SK-MEL-5 (cell line): Measurements from ENCODE around the gene SIAH2. TPM values are rescaled to one million over a fixed set of nuclear protein-coding genes. Genes with fewer than 3 reads are reported as not detected.

Source experiments
- DNase-seq: peaks from one replicate; pipeline ENCODE4 v3.0.0-alpha.2; 2016; ENCODE audit warnings: low read depth, low spot score
- in situ Hi-C: cut with HindIII; loops from 2 replicates; pipeline ENCODE4 v1.10.0; 2016; ENCODE audit warnings: low sequenced_read_pairs, high pct_unique_total_duplicates, low pct_unique_long_range_greater_than_20kb
- total RNA-seq: library from RNA; depleted of rRNA; stranded (reverse); fragments of >200 nt; shearing (Covaris generic); gene quantifications from 2 replicates; pipeline ENCODE4 v1.2.3, GENCODE V29; 2014

SIAH2 gene
- total RNA-seq, 1 experiment from 2014 or later: 22.1 TPM

DNA sequence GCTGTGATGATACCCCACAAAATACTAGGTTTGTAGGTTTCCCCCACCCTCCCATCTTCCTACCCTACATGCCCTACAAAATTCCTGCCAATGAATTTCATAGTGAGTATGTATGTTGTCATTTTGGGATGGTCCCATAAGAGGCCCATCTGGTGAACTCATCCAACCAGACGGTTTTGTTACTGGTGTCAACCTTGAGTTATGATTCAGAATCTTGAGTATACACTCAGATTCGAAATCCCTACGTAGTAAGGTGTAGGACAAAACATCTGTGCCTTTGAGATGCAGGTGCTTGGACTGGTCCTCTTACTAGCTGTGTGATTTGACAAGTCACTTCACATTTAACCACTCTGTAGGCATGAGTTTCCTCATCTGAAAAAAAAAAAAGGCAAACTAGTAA, 3.6 kb downstream of the SIAH2 start:
- no peak for DNase-seq
- in situ Hi-C loops: no loop called here

DNA sequence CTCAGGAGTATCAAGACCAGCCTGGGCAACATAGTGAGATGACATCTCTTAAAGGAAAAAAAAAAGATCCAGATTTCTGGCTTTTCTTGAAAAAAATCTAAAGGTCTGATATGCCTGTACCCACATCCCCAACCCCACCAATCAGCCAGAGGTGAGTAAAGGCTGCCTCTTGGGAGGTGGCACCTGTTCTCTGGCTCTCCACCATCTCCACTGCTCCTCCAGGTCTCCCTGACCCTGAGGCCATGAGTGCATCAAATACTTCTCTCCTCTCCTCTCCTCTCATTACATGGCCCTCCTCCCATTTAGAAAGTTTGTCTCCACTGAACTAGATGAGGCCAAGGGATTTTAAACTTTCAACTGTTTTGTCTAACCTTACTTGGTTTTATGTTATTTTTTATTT, 5.2 kb downstream of the SIAH2 start:
- in situ Hi-C loops: no loop called here
- no peak for DNase-seq

DNA sequence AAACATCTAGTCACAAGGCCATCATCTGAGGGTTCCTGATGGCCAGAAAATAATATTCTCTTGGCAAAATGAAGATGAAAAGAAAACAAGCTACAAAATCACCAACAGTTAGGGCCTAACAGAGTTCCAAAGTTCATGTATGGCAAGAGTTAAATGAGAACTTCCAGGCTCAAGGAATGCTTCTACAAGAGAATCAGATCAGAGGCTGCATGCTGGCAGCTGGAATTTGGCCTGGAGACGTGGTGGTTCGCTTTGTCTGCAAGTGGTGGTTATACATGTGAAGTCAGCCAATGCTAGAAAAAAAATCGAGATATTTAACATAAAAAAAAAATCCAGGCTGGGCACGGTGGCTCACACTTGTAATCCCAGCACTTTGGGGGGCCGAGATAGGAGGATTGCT, 5.6 kb downstream of the SIAH2 start:
- no peak for DNase-seq
- in situ Hi-C loops: no loop called here

DNA sequence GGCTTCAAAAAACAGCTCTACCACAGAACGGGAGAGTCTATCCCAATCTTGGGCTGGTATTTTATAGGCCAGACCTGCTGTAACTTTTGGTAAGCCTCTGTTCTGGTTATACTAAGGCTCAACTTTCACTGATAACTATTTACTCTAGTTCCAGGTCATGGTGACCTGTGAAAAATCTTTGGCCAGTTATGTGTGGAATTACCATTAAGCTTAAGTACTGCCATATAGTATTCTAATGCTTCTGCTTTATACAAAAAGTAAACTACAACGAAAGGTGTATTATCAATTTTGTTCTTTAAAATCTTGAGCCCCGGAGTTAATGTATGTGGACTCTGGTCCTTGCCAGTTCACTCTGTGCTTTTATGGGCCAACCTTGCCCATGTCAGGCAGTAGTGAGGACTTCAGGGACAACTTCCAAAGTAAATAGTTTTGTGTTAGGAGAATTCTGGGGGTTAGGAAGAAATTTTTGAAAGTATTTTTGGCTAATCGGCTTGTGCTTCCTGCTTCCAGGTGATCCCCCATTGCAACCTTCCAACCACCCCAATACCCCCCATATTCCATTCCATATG, 6.4 kb downstream of the SIAH2 start:
- in situ Hi-C loops: no loop called here
- no peak for DNase-seq

DNA sequence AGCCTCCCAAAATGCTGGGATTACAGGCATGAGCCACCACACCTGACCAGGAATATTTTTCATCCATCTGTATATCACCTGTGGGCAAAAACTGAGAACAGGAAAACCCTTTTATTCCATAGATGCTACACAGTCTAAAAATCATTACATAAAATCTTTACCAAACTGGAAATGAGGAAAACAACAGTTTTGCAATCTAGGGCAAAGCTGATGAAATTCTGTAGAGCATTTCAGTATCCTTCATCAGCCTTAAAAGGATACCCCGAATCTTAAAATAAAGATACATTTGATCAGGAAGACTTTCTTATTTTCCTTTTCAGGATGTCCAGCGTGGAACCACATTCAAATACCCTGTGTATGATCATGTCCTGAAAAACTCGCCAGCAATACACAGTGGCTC, 7.1 kb downstream of the SIAH2 start:
- no peak for DNase-seq

DNA sequence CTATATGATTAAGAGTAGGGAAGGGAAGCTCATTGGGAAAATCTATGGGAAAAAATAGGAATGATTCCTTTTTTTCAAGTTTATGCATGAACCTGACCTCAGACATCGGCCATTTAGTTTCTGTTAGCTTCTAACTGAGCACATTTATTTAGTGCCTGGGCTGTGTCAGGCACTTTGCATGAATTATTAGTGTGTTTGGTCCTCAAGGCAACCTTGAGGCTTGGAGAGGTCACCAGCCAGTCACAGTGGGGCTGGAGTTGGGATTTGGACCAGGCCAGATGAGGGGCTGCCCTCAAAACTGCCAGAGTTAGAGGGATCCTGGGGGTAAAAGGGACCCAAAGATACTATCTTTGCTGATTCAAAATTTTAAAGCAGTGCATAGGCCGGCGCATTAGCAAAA, 8.1 kb downstream of the SIAH2 start:
- in situ Hi-C loops: no loop called here
- no peak for DNase-seq

More for the DNA sequence above, 7.1 kb downstream of the SIAH2 start:
- in situ Hi-C loops: no loop called here

DNA sequence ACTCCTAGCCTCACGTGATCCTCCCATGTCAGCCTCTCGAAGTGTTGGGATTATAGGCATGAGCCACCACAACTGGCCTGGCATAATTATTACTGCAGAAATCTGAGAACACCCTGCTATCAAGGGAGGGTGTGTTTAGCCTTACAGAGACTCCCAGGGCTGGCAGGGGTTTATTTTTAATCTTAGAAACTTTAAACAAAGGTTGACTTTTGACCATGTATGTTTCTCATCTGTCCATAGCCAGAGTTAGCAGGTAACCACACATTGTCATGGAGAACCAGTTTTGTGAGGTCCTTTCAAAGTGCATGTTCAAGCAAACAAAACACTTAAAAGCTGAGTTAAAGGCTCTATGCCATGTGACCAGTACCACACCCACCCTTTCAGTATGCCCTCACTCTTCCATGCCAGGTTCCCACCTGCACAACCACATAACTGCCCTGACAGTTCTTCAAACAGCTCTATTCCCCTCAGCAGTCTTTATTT, 11.1 kb downstream of the SIAH2 start:
- in situ Hi-C loops: no loop called here

DNA sequence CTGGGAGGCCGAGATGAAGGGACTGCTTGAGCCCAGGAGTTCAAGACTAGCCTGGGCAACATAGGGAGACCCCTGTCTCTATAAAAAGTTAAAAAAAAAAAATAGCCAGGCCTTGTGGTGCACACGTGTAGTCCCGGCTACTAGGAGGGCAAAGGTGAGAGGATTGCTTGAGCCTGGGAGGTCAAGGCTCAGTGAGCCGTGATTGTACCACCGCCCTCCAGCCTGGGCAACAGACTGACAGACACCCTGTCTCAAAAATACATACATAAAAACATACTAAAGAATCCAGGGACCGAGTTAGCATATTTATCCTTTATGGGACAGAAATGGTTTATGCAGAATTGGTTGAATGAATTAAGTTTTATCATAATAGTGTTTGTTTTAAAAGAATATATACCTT, 13.7 kb downstream of the SIAH2 start:
- in situ Hi-C loops: no loop called here
- DNase-seq: no peak

More for the DNA sequence above, 11.1 kb downstream of the SIAH2 start:
- no peak for DNase-seq

DNA sequence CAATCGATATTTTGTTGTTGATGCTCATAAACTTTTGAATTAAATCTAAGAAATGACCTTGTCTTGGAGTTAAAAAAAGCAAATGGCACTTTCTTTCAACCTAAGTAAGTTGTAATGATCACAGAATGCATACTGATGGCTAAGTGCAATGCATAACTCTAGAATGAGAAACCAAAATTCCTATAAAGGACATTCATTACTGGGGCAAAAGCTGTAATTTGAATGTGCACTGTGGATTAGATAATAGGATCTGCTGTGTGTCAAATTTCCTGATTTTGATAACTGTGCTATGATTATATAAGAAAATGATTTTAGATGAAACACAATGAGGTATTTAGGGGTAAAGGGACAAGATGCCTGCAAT, 14.3 kb downstream of the SIAH2 start:
- DNase-seq: no peak
- in situ Hi-C loops: no loop called here

DNA sequence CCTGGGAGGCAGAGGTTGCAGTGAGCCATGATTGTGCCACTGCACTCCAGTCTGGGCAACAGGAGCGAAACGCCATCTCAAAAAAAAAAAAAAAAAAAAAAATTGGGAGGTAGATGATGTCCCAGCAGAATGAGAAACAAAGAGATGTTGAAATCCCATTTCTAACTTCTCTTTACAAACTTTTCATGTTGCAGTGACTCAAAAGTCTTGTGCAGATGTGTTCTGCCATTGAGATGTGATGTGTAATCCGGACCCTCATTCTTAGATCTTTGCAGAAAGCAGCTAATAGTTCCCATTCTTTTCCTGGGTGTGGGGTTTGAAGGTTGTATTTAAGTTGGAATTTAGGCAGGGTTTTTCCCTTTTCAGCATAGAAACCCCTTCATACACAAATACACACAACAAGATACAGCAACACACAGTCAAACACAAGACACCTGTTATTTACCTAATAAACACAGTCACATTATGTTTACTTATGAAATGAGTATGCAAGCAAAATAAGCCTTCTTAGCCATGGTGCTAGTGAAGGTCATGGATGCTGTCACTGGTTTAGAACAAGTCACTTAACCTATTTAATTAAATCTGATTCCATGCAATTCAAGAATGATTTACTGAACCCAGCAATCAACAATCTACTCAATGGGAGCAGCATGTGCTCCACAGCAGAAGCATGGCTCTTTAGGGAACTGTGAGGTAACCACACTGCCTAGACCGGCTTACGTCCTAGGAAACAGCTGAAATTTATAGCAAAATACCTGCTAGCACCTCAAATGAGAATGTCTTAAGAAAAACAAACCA, 14.9 kb downstream of the SIAH2 start:
- in situ Hi-C loops: no loop called here
- DNase-seq: no peak

DNA sequence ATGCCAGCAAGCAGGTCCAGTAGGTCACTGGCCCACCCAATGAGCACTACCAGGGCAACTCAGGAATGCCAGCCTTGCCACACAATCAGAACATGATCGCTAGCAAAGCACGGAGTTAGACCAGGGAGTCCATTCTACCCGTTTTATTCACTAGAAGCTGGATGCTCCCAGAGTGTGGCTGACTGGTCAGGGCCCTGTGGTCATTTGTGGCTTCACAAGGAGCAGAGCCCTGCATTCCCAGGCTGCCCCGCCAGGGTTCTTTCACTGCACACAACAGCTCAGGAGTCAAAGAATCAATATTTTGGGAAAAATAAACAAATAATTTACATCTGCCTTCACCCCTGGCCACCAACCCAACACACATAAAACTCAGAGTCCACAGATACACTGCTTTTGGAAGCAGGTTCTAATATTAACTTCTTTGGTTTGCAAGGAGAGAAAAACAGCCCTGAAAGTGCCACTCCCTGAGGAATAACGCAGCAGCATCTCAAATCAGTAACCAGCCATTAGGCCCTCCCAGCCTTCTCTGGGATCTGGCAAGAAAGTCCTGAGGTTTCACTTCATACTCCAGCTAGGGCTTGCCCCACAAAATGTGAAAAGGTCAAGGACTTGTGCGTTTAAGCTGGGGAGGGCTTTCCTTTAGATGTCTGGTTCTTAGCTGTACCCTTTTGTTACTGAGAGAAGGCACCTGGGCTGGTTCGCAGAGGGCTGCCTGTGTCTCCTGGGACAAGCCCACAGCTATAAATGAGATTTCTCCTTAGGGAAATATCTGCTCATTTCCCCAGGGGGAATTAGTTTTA, 16.0 kb downstream of the SIAH2 start:
- no peak for DNase-seq
- in situ Hi-C loops: no loop called here

DNA sequence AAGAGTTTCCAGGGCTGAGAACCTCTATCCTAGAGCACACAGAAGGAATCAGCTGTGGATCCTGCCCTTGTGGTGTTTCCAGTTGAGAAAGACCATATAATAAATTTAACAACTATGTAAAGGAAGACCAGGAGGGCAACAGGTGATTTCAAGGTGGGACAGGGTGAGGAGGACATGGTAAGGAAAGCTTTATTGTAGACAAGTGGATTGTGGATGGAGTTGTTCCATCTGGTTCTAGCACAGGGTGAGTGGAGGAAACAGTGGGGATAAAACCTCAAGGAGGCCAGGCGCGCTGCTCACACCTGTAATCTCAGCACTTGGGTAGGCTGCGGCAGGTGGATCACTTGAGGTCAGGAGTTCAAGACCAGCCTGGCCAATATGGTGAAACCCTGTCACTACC, 17.1 kb downstream of the SIAH2 start:
- no peak for DNase-seq

DNA sequence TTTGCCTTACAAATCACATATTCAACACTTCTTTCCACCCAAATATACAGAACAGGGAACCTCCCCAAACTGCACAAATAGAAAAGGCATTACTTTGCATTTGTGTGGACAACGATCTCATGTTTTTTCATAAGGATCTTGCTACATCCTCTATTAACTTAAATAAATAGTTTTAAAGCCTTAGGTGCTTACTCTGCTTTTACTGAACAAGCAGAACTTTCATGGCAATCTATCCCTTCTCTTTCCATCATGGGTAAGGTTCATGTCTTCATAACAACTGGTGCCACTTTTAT, 18.1 kb downstream of the SIAH2 start:
- in situ Hi-C loops: no loop called here
- DNase-seq: no peak

More for the DNA sequence above, 17.1 kb downstream of the SIAH2 start:
- in situ Hi-C loops: no loop called here

DNA sequence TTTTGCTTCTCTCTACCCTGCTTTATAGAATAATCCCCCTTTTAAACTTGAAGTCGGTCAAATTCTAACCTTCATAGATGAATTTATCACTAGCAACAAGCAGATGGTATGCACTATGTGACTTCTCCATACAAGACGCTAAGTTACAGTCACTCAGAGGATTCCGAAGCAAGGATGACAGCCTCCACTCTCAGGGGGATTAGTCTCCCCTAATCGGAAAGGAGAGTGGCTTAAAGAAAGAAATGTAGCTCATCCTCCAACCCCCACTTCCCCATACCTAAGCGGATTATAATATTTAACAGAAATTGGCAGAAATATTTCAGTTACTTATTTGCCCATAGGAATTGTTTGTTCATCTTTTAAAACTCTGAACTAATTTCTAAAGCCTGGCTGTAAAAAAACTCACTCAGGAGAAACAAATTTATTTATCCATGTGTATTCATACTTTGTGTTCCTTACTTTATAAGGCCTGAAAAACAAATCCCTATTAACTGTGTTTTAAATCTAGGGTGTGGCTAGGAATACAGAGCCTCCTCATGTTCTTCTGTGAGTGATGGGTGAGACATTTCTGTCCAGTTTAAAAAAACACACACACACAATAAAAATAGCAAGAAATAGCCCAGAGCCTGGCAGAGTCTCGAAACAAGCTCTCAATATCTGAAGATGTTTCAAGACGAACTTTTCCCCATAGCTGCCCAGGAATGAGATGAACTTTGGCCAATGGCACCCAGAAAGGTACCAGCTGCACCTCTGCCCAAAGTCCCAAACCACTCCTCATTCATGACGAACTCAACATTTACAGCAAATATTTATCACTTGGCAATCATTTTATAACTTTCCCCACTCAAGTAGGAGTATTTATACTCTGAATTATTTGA, 18.7 kb downstream of the SIAH2 start:
- in situ Hi-C loops: no loop called here
- no peak for DNase-seq

DNA sequence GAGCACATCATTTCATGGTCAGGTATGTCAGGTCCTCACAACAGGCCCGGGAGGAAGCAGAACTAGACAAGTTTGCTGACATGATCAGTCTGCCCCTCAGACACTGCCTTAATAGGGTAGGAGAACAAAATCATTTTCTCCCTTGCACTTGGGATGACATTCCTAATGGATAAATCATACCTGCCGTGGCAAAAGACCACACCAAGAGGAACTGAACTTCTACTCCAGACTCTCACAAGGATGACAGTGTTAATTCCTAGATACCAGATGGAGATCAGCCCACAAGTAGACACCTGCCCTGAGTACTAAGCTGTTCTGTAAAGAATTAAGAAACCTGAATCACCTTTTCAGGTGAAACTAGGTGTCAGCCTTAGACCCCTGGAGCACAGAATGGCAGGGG, 19.5 kb downstream of the SIAH2 start:
- in situ Hi-C loops: no loop called here
- DNase-seq: no peak

DNA sequence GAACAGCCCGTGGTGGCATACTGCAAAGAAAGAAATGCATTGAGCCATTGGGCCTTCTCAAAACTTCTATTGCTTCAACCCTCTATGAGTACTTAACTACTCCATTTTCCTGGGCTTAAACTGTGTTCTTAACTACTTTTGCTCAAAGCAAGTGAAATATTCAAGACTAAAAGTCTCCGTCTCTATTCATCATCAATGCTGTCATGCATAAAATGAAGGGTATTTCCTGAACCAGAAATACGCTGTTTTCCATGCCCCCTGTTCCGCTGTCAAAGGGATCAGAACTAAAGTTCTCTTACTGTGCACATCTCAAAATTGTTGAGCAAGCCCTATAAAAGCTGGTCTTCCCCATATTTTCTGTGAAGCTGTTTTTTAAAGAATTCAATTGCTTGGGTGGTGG, 20.3 kb downstream of the SIAH2 start:
- DNase-seq: no peak
- in situ Hi-C loops: no loop called here

DNA sequence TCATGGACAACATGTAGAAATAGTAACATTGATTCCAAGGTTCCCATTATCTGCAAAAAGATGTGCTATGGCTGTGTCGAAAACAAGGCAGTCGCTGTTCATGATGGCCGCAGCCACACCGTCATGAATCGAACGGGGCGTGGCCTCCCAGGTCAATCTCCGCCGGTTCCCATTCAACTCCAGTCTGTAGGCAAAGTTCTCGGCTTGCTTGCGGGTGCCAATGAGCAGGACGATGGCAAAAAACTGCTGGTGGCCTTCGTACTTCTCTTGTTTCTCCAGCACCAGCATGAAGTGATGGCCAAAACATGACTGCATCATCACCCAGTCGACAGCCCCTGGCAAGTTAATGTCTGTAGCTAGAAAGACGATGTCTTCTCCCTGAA, 20.8 kb downstream of the SIAH2 start:
- no peak for DNase-seq
- in situ Hi-C loops: no loop called here
